ENCODE results near the gene APBA2. TPM values are rescaled to one million over a fixed set of nuclear protein-coding genes. Genes with fewer than 3 reads are reported as not detected.
A peak's percentile ranks its signal among the peaks of the same experiment; 100 is the strongest.

APBA2 gene
- total RNA-seq, 1 donor from 2014 or later = 35.8 TPM

DNA sequence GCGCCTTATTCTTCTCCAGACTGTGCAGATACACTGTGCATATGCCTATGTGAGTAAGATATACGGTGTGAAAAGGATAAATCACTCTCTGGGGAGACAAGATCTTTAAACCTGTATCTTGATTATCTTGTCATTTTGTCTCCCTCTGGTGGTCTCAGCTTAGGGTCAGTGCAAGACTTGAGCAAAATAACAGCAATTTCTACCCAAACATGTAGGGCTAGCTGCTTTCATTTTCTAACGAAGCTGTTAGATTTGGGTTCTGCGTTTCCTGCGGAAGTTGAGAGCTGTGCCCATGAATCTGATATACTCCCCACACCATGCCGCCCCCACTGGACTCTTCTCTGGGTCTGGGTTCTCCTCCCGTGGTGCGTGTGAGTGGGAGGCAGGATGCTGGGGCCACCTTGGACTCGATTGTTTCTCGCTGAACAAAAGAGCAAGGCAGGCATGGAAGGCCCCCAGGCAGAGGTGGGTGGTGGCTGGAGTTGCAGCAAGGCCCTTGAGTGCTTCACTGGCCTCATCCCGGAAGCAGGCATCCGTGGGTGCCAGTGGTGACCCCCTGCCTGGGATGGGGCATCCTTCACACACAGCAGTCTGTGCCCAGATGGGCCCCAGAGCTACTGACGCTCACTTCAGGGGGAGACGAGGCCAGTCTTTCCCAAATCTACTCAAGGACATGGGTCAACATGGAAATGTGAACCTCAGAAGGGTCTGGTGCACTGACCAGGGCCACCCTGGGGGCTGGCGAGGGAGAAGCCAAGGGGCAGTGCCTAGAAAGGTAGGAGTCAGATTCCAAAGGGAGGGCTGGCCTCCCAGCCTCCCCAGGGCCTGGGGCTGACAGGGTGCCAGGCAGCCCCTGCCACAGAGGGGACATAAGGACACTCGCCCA lies 204.2 kb downstream of the APBA2 start:
- Histone ChIP-seq H3K9me3 (ENCODE audit: low read depth) (no peaks in the 10 kb centered on the region), H4K20me1 (ENCODE audit: low read depth) (peaks cover 7% of the 10 kb centered on the region), H3K4me2 (no peak overlapping the region), H3K36me3 (peaks cover under 1% of the 10 kb centered on the region), H3K27ac (no peak overlapping the region), H2AFZ (replicated peaks) (no peak overlapping the region), H3K4me3 (no peak overlapping the region), H3F3A (ENCODE audit: low read depth) (no peaks in the 10 kb centered on the region), H3K4me1 (no peaks in the 10 kb centered on the region), H3K79me2 (ENCODE audit: low read depth) (no peaks in the 10 kb centered on the region), H3K9ac (no peak overlapping the region), H3K27me3 (no peaks in the 10 kb centered on the region)
- Mint-ChIP-seq H3K36me3 (peaks cover 15% of the 10 kb centered on the region), H3K27me3 (ENCODE audit: insufficient read depth, low read depth) (peaks cover 7% of the 10 kb centered on the region), H3K9me3 (peaks cover 3% of the 10 kb centered on the region), H3K27ac (no peak overlapping the region), H3K4me3 (no peak overlapping the region), H3K4me1 (peaks cover 6% of the 10 kb centered on the region)
- no peak for TF ChIP-seq EZH2phosphoT487 (IDR thresholded peaks at IDR 0.05)
- TF ChIP-seq, protein P1, sequence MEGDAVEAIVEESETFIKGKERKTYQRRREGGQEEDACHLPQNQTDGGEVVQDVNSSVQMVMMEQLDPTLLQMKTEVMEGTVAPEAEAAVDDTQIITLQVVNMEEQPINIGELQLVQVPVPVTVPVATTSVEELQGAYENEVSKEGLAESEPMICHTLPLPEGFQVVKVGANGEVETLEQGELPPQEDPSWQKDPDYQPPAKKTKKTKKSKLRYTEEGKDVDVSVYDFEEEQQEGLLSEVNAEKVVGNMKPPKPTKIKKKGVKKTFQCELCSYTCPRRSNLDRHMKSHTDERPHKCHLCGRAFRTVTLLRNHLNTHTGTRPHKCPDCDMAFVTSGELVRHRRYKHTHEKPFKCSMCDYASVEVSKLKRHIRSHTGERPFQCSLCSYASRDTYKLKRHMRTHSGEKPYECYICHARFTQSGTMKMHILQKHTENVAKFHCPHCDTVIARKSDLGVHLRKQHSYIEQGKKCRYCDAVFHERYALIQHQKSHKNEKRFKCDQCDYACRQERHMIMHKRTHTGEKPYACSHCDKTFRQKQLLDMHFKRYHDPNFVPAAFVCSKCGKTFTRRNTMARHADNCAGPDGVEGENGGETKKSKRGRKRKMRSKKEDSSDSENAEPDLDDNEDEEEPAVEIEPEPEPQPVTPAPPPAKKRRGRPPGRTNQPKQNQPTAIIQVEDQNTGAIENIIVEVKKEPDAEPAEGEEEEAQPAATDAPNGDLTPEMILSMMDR (IDR thresholded peaks at IDR 0.05) = peak; percentile 58
- peak; percentile 46 for DNase-seq (ENCODE audit: low spot score)

DNA sequence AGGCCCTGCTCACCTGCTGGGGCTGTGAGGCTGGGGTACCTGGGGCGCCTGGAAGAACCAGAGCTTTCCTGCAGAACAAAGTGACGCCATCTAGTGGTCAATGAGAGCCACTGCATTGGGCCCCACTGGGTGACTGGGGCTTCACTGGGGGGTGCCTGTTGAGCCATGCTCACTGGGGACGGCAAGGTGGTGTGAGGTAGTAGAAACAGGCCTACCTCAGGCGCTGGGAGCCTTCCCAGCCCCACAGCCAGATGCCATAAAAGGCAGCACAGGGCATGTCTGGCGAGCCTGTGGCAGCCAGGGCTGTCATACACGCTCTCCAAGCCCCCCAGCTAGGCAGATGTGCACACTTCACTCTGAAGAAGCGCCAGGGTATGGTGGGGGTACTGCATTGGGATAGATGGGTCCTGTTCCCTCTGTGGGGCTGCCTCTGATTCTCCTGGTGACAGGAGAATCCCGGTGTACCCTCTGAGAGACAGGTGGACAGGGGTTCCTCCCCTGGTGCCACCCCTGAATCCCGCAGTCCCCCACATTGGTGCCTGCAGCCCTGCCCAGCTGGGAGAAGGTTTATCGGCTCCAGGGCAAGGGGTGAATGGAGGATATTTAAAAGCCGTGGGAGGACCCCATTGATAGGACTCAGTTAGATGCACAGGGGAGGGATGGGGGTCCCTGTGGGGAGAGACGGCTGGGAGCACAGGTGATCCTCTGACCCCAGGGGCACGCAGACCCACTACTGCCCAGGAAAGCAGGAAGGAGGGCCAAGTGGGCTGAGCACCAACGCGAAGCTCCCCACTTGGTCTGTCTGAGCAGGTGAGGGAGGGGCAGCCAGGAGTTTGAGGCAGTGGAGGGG lies 205.1 kb downstream of the APBA2 start:
- no peak for TF ChIP-seq EZH2 (IDR thresholded peaks at IDR 0.05)
- TF ChIP-seq, protein P1 (IDR thresholded peaks at IDR 0.05) = peak; percentile 86
- no peak overlapping the region for H2AFZ ChIP-seq (replicated peaks)
- H3K27ac Mint-ChIP-seq = no peak overlapping the region
- H3K36me3 ChIP-seq = no peaks in the 10 kb centered on the region
- no peaks in the 10 kb centered on the region for H3K79me2 ChIP-seq (ENCODE audit: low read depth)
- H3F3A ChIP-seq (ENCODE audit: low read depth) = no peaks in the 10 kb centered on the region
- H3K27me3 Mint-ChIP-seq (ENCODE audit: insufficient read depth, low read depth) = peaks cover 7% of the 10 kb centered on the region
- no peaks in the 10 kb centered on the region for H3K27me3 ChIP-seq
- H3K27ac ChIP-seq = no peak overlapping the region
- peaks cover 7% of the 10 kb centered on the region for H4K20me1 ChIP-seq (ENCODE audit: low read depth)
- no peak overlapping the region for H3K4me3 ChIP-seq
- H3K4me1 Mint-ChIP-seq = peaks cover 2% of the 10 kb centered on the region
- DNase-seq (ENCODE audit: low spot score) = peak; percentile 59
- H3K9me3 Mint-ChIP-seq = no peaks in the 10 kb centered on the region
- no peak overlapping the region for H3K4me2 ChIP-seq
- H3K9ac ChIP-seq = no peak overlapping the region
- peak overlapping the region; percentile 35 for H3K4me3 Mint-ChIP-seq
- peaks cover 13% of the 10 kb centered on the region for H3K36me3 Mint-ChIP-seq
- no peaks in the 10 kb centered on the region for H3K4me1 ChIP-seq
- no peaks in the 10 kb centered on the region for H3K9me3 ChIP-seq (ENCODE audit: low read depth)

DNA sequence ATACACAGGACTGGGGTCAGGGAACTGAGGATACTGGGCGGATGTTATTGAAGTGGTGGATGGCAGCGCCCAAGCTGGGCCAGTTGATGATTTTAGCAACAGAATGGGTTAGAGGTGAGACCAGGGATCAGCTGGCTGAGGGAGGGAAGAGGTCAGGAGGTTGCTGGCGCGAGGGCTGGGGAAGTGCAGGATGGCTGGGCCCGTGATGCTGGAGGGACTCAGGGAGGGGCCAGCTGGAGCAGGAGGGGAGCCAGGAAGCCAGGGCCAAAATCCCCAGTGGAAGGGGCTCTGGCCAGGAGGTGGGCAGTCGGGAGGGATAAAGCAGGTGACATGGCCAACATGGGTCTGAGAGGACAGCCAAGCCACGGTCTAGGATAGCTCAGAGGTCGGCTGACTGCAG lies 205.9 kb downstream of the APBA2 start:
- no peaks in the 10 kb centered on the region for H3K27me3 ChIP-seq
- no peak overlapping the region for H3K27ac ChIP-seq
- H3K36me3 ChIP-seq = no peaks in the 10 kb centered on the region
- H3K4me1 ChIP-seq = no peaks in the 10 kb centered on the region
- peaks cover 2% of the 10 kb centered on the region for H3K4me1 Mint-ChIP-seq
- no peaks in the 10 kb centered on the region for H3K79me2 ChIP-seq (ENCODE audit: low read depth)
- H2AFZ ChIP-seq (replicated peaks) = no peak overlapping the region
- no peak for DNase-seq (ENCODE audit: low spot score)
- H3K9me3 Mint-ChIP-seq = no peaks in the 10 kb centered on the region
- no peak overlapping the region for H3K4me3 ChIP-seq
- H3K27ac Mint-ChIP-seq = peak overlapping the region; percentile 74
- peaks cover 7% of the 10 kb centered on the region for H4K20me1 ChIP-seq (ENCODE audit: low read depth)
- no peak for TF ChIP-seq EZH2phosphoT487 (IDR thresholded peaks at IDR 0.05)
- TF ChIP-seq EZH2 (IDR thresholded peaks at IDR 0.05) = no peak
- TF ChIP-seq, protein P1 (IDR thresholded peaks at IDR 0.05) = no peak
- H3K27me3 Mint-ChIP-seq (ENCODE audit: insufficient read depth, low read depth) = peaks cover 11% of the 10 kb centered on the region
- H3K9ac ChIP-seq = no peak overlapping the region
- no peak overlapping the region for H3K4me2 ChIP-seq
- peaks cover 13% of the 10 kb centered on the region for H3K36me3 Mint-ChIP-seq
- H3K9me3 ChIP-seq (ENCODE audit: low read depth) = no peaks in the 10 kb centered on the region
- H3K4me3 Mint-ChIP-seq = no peak overlapping the region
- H3F3A ChIP-seq (ENCODE audit: low read depth) = no peaks in the 10 kb centered on the region
